K562 (cell line): Measurements from ENCODE around the gene TMEM39B. TPM values are rescaled to one million over a fixed set of nuclear protein-coding genes. Genes with fewer than 3 reads are reported as not detected.
A peak's percentile ranks its signal among the peaks of the same experiment; 100 is the strongest.

Experiments used
- ATAC-seq: fragments of 200-7000 bp; cut with Tn5 transposase; 3 replicates; pipeline ENCODE4 v1.9.1; 2020; ENCODE audit warnings: moderate library complexity
- BruUV-seq: library from RNA; stranded (reverse); fragments of 400-500 nt; replicated peaks from 2 replicates; lab custom pipeline; 2021; lab: Mats Ljungman, UMichigan
- CTCF ChIA-PET: fragments of 300-600 bp; formaldehyde crosslinking; extraction: SDS; loops from one replicate; lab custom pipeline; 2021; ENCODE audit warnings: low intra/inter-chr PET ratio; lab: Yijun Ruan, JAX
- POLR2A ChIA-PET: fragments of 300-600, 350-650 bp; sonication (Branson Sonifier 250); formaldehyde crosslinking; extraction: SDS; loops from one replicate; lab custom pipeline; 2021; ENCODE audit warnings: antibody characterized with exemption, inconsistent platforms; lab: Yijun Ruan, JAX
- DNase-seq, 4 experiments: peaks; one replicate each; pipeline versions ENCODE4 v3.0.0 to v3.0.0-alpha.2; 2011 to 2018; ENCODE audit warnings: low spot score in 3 of 4, mixed read lengths in 3 of 4; ENCODE audit errors: extremely low read depth in 1 of 4
- FAIRE-seq: peaks from 2 replicates; lab custom pipeline; 2011; peaks lifted over from hg19 to GRCh38; lab: Jason Lieb, UNC
- H2AFZ ChIP-seq: 2 replicates; pipeline ENCODE4 v1.6.0; 2011; ENCODE audit warnings: low read depth, low read length, control low read depth, inconsistent platforms
- H3K27ac ChIP-seq: fragments of 200-600 bp; 3 replicates; pipeline ENCODE4 v1.8.0; 2011; ENCODE audit warnings: low read depth, mild to moderate bottlenecking, control low read depth, inconsistent platforms, low read length, moderate library complexity, mixed read lengths; ENCODE audit errors: extremely low read depth
- H3K27me3 ChIP-seq, 2 experiments: fragments of 300-600 bp in 1 of 2; 2 replicates in 1 of 2; 3 replicates in 1 of 2; pipeline versions ENCODE4 v1.6.0 to v1.8.0; 2011; ENCODE audit warnings: inconsistent platforms in 2 of 2, low read length in 2 of 2, mild to moderate bottlenecking in 1 of 2, mixed read lengths in 1 of 2, moderate library complexity in 1 of 2; ENCODE audit not compliant: control insufficient read depth in 2 of 2, insufficient read depth in 2 of 2
- H3K36me3 ChIP-seq: fragments of 300-600 bp; 3 replicates; pipeline ENCODE4 v1.8.0; 2011; ENCODE audit warnings: mild to moderate bottlenecking, low read length, inconsistent platforms; ENCODE audit not compliant: control insufficient read depth, insufficient read depth
- H3K4me1 ChIP-seq, 2 experiments: fragments of 200-600 bp in 1 of 2; replicated peaks in 1 of 2; 2 replicates in 1 of 2; 3 replicates in 1 of 2; pipeline versions ENCODE4 v1.5.1 to v1.8.0; 2011; ENCODE audit warnings: inconsistent platforms in 2 of 2, low read length in 2 of 2, mild to moderate bottlenecking in 1 of 2, mixed read lengths in 1 of 2, moderate library complexity in 1 of 2; ENCODE audit not compliant: control insufficient read depth in 2 of 2, insufficient read depth in 2 of 2
- H3K4me2 ChIP-seq: 2 replicates; pipeline ENCODE4 v1.6.1; 2011; ENCODE audit warnings: low read length, control low read depth, inconsistent platforms, mixed read lengths; ENCODE audit not compliant: insufficient read depth
- H3K4me3 ChIP-seq: fragments of 200-600 bp; sonication (generic), shearing (Covaris generic); 2 replicates; pipeline ENCODE4 v1.5.1; 2016; ENCODE audit warnings: control low read depth, inconsistent platforms
- H3K79me2 ChIP-seq: fragments of 200-600 bp; 3 replicates; pipeline ENCODE4 v1.8.0; 2011; ENCODE audit warnings: low read length, inconsistent platforms; ENCODE audit not compliant: control insufficient read depth, insufficient read depth
- H3K9ac ChIP-seq, 2 experiments: 2 replicates each; pipeline versions ENCODE4 v1.6.0 to v1.6.1; 2011; ENCODE audit warnings: low read depth in 2 of 2, low read length in 2 of 2, control low read depth in 1 of 2, inconsistent platforms in 1 of 2, mild to moderate bottlenecking in 1 of 2, mixed read lengths in 1 of 2; ENCODE audit not compliant: insufficient read depth in 1 of 2
- H3K9me1 ChIP-seq: one replicate; pipeline ENCODE4 v1.6.0; 2011; ENCODE audit warnings: inconsistent platforms, mild to moderate bottlenecking, low read length, moderate library complexity; ENCODE audit not compliant: control insufficient read depth, insufficient read depth
- H3K9me3 ChIP-seq: replicated peaks from 2 replicates; pipeline ENCODE4 v1.5.1; 2011; ENCODE audit warnings: low read depth, low read length, inconsistent platforms; ENCODE audit not compliant: control insufficient read depth, insufficient read depth
- H4K20me1 ChIP-seq: replicated peaks from 2 replicates; pipeline ENCODE4 v1.6.1; 2011; ENCODE audit warnings: low read length, inconsistent platforms, mixed read lengths; ENCODE audit not compliant: control insufficient read depth, insufficient read depth
- CBFA2T3 ChIP-seq: fragments of 450-650 bp; IDR thresholded peaks from 2 replicates; pipeline ENCODE4 v1.6.1; 2017
- ETS2 ChIP-seq: IDR thresholded peaks from 2 replicates; pipeline ENCODE4 v1.6.1; 2016; ENCODE audit warnings: borderline replicate concordance, missing genetic modification characterization, mild to moderate bottlenecking, moderate library complexity, missing compliant biosample characterization; ENCODE audit not compliant: poor library complexity, severe bottlenecking
- GTF2A2 ChIP-seq: IDR thresholded peaks from 2 replicates; pipeline ENCODE4 v1.6.1; 2016; ENCODE audit warnings: mild to moderate bottlenecking, missing genetic modification characterization, missing compliant biosample characterization
- HMG20A ChIP-seq: fragments of 450-650 bp; formaldehyde crosslinking; conservative IDR thresholded peaks from 2 replicates; pipeline ENCODE4 v1.4.0; 2020; ENCODE audit warnings: mild to moderate bottlenecking, mixed read lengths
- KDM1A ChIP-seq, 2 experiments: fragments of 450-650 bp; IDR thresholded peaks; 2 replicates each; pipeline ENCODE4 v1.6.1; 2016; ENCODE audit warnings: mild to moderate bottlenecking in 2 of 2
- TEAD1 ChIP-seq, 2 experiments: fragments of 450-650 bp in 1 of 2; sonication (generic) in 1 of 2; formaldehyde crosslinking; IDR thresholded peaks; 2 replicates each; pipeline versions ENCODE4 v1.4.0 to v1.8.0; 2020 to 2022; ENCODE audit warnings: mild to moderate bottlenecking in 2 of 2, missing genetic modification reagents in 1 of 2
- ZFPM2 ChIP-seq: fragments of 250-450 bp; sonication (Bioruptor Pico); IDR thresholded peaks from 2 replicates; pipeline ENCODE4 v1.5.1; 2022; ENCODE audit warnings: mild to moderate bottlenecking
- ZNF133 ChIP-seq: fragments of 250-450 bp; sonication (Bioruptor Pico); IDR thresholded peaks from 2 replicates; pipeline ENCODE4 v1.4.0; 2020; ENCODE audit warnings: mild to moderate bottlenecking
- ZNF586 ChIP-seq: fragments of 450-650 bp; formaldehyde crosslinking; conservative IDR thresholded peaks from 2 replicates; pipeline ENCODE4 v1.4.0; 2020; ENCODE audit warnings: mild to moderate bottlenecking, moderate library complexity
- WGBS: fragments of 100-300 bp; shearing (Covaris generic); methylation state at CpG from one replicate; pipeline ENCODE4 v1.1.6; 2016; ENCODE audit warnings: low coverage, mixed read lengths; ENCODE audit not compliant: insufficient coverage; ENCODE audit errors: missing lambda C conversion rate; 5-methylcytosine and 5-hydroxymethylcytosine counted together
- in situ Hi-C: fragments of 300-500 bp; cut with MboI; formaldehyde crosslinking; loops from 4 replicates; pipeline ENCODE4 v1.15.0; 2018; ENCODE audit warnings: inconsistent platforms, mixed read lengths
- intact Hi-C: fragments of 100-400 bp; cut with micrococcal nuclease; formaldehyde crosslinking; loops from 2 replicates; pipeline ENCODE4 v1.14.2; 2022
- polyA plus RNA-seq, 8 experiments: library from polyadenylated mRNA; depleted of rRNA in 4 of 8; stranded (reverse) in 5 of 8; unstranded in 3 of 8; fragments of >200 nt; fragmentation: Nextera tagmentation in 2 of 8; fragmentation: Illumina TruSeq in 1 of 8; extraction: Ambion mirVana in 2 of 8; extraction: Trizol in 1 of 8; gene quantifications; 2 replicates each; pipeline versions ENCODE4 v1.2.1 to v1.2.3, GENCODE V29; 2011 to 2014; ENCODE audit warnings: inconsistent platforms in 1 of 8, missing spikeins in 1 of 8
- total RNA-seq, 7 experiments: library from RNA; depleted of rRNA in 6 of 7; stranded (reverse); fragments of >200 nt in 6 of 7; fragmentation: Illumina TruSeq in 2 of 7; extraction: Trizol in 2 of 7; gene quantifications; 2 replicates each; pipeline versions ENCODE4 v1.2.1 to v1.2.3, GENCODE V29; 2011 to 2021; ENCODE audit warnings: low replicate concordance in 1 of 7
- TF ChIP-seq, protein P1 (sequence below): fragments of 250-450 bp; sonication (Bioruptor Pico); IDR thresholded peaks from 2 replicates; pipeline ENCODE4 v1.5.1; 2021; ENCODE audit warnings: mild to moderate bottlenecking
- TF ChIP-seq, protein P2 (sequence below): fragments of 250-450 bp; sonication (Bioruptor Pico); IDR thresholded peaks from 2 replicates; pipeline ENCODE4 v1.6.1; 2021; ENCODE audit warnings: mild to moderate bottlenecking
- TF ChIP-seq, protein P3 (sequence below): fragments of 450-650 bp; formaldehyde crosslinking; IDR thresholded peaks from 2 replicates; pipeline ENCODE4 v1.4.0; 2022; ENCODE audit warnings: mild to moderate bottlenecking, moderate library complexity
- TF ChIP-seq, protein P4 (sequence below): IDR thresholded peaks from 3 replicates; pipeline ENCODE4 v1.6.1; 2011; ENCODE audit warnings: borderline replicate concordance, mild to moderate bottlenecking; ENCODE audit not compliant: insufficient read length, insufficient read depth
- TF ChIP-seq, protein P5 (sequence below): fragments of 250-450 bp; sonication (Bioruptor Pico); IDR thresholded peaks from 2 replicates; pipeline ENCODE4 v1.8.0; 2022; ENCODE audit warnings: inconsistent platforms
- TF ChIP-seq, protein P6 (sequence below), 2 experiments: fragments of 450-650 bp in 1 of 2; sonication (generic) in 1 of 2; formaldehyde crosslinking; conservative IDR thresholded peaks; 2 replicates each; pipeline versions ENCODE4 v1.4.0 to v1.8.1; 2020 to 2022; ENCODE audit warnings: mild to moderate bottlenecking in 1 of 2, missing genetic modification reagents in 1 of 2

Gene TMEM39B
- total and polyA plus RNA-seq, 9 of the 15 experiments (the other 6 are each of a cell fraction or from before 2014, with no cell fraction given) = 0.92 to 28.5 (median 9.7) TPM

DNA sequence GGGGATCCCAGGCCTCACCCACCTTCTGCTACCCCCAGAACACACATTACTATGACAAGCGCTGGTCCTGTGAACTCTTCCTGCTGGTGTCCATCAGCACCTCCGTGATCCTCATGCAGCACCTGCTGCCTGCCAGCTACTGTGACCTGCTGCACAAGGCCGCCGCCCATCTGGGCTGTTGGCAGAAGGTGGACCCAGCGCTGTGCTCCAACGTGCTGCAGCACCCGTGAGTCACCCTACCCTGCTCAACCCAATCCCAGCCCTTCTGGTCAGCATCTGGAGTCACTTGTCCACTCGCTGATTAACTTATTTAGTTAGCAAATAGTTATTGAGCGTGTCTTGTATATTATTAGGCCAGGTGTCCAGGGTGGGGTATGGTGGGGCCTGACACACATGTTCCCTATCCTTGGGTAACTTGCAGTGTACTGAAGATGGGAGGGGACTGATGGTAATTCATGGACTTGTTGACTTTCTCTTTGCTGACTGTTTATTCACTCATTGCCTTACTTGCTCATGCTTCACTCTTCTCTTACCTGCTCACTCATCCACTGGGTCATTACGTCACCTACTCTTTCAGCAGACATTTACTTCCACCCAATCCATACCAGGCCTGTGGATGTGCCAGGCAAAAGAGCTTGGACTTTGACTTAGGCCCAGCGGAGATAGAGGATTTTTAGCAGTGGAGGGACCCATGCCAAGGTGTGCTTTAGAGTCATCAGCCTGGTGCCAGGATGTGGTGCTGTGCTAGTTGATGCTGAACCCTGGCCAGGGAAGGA, 22.2 kb downstream of the TMEM39B start:
- Histone ChIP-seq H3K4me1 (0 out of 5 replicates have a peak, but pooled peaks cover 0 to 2% of the 10 kb centered on the region in 2 experiments), H3K27ac (no peak overlapping the region), H2AFZ (no peak overlapping the region), H3K4me2 (no peak overlapping the region), H3K9me3 (no peaks in the 10 kb centered on the region), H3K9me1 (no peaks in the 10 kb centered on the region), H4K20me1 (no peaks in the 10 kb centered on the region), H3K9ac (0 out of 4 replicates have a peak overlapping the region, but pooled peaks of 1 of the 2 experiments have one; percentile 14), H3K36me3 (peaks cover 60% of the 10 kb centered on the region), H3K4me3 (no peak overlapping the region), H3K27me3 (no peaks in the 10 kb centered on the region), H3K79me2 (no peaks in the 10 kb centered on the region)
- in situ Hi-C loops (no loop called here), intact Hi-C loops (no loop called here)
- FAIRE-seq = no peak
- CTCF ChIA-PET = no interaction called here
- WGBS = 90% methylated on average over 11 of the region's 11 CpGs
- TF ChIP-seq GTF2A2 (tag) = no peak
- TF ChIP-seq ETS2 (tag) = no peak
- no peak for TF ChIP-seq ZNF586 (CRISPR knock-in tag)
- TF ChIP-seq KDM1A (IDR thresholded peaks at IDR 0.05) = no peak
- TF ChIP-seq TEAD1 (CRISPR knock-in tag; IDR thresholded peaks at IDR 0.05) = no peak
- no peak for TF ChIP-seq HMG20A (CRISPR knock-in tag)
- no peak for TF ChIP-seq ZNF133
- TF ChIP-seq, protein P1, sequence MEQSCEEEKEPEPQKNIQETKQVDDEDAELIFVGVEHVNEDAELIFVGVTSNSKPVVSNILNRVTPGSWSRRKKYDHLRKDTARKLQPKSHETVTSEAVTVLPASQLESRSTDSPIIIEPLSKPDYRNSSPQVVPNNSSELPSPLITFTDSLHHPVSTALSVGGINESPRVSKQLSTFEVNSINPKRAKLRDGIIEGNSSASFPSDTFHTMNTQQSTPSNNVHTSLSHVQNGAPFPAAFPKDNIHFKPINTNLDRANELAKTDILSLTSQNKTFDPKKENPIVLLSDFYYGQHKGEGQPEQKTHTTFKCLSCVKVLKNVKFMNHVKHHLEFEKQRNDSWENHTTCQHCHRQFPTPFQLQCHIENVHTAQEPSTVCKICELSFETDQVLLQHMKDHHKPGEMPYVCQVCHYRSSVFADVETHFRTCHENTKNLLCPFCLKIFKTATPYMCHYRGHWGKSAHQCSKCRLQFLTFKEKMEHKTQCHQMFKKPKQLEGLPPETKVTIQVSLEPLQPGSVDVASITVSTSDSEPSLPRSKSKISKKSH (CRISPR knock-in tag) = no peak
- TF ChIP-seq CBFA2T3 = no peak
- TF ChIP-seq, protein P2, sequence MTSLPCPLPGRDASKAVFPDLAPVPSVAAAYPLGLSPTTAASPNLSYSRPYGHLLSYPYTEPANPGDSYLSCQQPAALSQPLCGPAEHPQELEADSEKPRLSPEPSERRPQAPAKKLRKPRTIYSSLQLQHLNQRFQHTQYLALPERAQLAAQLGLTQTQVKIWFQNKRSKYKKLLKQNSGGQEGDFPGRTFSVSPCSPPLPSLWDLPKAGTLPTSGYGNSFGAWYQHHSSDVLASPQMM (CRISPR knock-in tag) = no peak
- TF ChIP-seq, protein P3, sequence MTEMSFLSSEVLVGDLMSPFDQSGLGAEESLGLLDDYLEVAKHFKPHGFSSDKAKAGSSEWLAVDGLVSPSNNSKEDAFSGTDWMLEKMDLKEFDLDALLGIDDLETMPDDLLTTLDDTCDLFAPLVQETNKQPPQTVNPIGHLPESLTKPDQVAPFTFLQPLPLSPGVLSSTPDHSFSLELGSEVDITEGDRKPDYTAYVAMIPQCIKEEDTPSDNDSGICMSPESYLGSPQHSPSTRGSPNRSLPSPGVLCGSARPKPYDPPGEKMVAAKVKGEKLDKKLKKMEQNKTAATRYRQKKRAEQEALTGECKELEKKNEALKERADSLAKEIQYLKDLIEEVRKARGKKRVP (CRISPR knock-in tag) = no peak
- no peak for TF ChIP-seq ZFPM2
- TF ChIP-seq, protein P4, sequence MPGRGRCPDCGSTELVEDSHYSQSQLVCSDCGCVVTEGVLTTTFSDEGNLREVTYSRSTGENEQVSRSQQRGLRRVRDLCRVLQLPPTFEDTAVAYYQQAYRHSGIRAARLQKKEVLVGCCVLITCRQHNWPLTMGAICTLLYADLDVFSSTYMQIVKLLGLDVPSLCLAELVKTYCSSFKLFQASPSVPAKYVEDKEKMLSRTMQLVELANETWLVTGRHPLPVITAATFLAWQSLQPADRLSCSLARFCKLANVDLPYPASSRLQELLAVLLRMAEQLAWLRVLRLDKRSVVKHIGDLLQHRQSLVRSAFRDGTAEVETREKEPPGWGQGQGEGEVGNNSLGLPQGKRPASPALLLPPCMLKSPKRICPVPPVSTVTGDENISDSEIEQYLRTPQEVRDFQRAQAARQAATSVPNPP = no peak
- TF ChIP-seq, protein P5, sequence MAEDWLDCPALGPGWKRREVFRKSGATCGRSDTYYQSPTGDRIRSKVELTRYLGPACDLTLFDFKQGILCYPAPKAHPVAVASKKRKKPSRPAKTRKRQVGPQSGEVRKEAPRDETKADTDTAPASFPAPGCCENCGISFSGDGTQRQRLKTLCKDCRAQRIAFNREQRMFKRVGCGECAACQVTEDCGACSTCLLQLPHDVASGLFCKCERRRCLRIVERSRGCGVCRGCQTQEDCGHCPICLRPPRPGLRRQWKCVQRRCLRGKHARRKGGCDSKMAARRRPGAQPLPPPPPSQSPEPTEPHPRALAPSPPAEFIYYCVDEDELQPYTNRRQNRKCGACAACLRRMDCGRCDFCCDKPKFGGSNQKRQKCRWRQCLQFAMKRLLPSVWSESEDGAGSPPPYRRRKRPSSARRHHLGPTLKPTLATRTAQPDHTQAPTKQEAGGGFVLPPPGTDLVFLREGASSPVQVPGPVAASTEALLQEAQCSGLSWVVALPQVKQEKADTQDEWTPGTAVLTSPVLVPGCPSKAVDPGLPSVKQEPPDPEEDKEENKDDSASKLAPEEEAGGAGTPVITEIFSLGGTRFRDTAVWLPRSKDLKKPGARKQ (CRISPR knock-in tag) = no peak
- TF ChIP-seq, protein P6, sequence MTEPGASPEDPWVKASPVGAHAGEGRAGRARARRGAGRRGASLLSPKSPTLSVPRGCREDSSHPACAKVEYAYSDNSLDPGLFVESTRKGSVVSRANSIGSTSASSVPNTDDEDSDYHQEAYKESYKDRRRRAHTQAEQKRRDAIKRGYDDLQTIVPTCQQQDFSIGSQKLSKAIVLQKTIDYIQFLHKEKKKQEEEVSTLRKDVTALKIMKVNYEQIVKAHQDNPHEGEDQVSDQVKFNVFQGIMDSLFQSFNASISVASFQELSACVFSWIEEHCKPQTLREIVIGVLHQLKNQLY (CRISPR knock-in tag; conservative IDR thresholded peaks at IDR 0.05) = no peak
- ATAC-seq = no peak
- no peak for DNase-seq
- POLR2A ChIA-PET = interaction anchor here (0.7 to 1.0 kb wide), 3 partner anchors 13 to 32 kb away, joined by 3 to 6 read pairs (median 4); partner anchors contain the start of gene KPNA6
- no TSS peak for BruUV-seq
